ENCODE measurements around the gene SLC24A3.
A peak's percentile ranks its signal among the peaks of the same experiment; 100 is the strongest.

SLC24A3 gene

GRCh38 chr20:19697415-19697814 is 485.0 kb downstream of the SLC24A3 start:
- DNase-seq = no peak

DNA sequence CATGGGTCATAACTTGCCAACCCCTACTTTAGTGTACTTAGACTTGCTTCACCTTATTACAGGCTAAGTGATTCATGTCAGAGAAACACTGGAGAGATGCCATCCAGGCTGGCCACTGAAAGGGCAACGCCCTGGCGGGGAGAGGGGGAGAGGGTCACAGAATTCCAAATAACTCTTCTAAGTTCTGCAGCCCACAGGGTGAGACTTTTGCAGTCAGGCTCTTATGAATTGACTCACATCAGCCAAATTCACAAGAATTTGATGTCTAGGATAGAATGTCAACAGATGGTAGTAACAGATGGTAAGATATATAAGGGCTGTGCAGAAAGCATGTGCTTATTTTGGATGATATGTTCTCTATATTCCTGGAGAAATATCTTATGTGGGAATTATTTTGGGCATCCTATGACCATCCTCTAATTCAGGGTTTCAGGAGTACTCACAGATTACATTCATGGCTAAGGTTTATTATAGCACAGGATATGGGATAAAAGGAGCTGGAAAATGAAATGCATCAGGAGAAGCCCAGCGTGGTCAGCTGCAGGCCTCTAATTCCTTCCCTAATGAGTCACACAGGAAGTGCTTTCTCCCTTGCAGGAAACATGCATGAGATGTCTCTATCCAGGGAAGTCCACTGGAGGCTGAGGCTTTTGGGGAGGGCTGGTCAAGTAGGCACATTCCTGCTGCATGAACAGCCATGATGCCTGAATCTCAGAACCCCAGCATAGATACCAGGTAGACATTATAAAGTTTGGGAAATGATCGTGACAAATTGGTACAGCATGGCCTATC is 486.9 kb downstream of the SLC24A3 start:
- DNase-seq = peak; percentile 7

DNA sequence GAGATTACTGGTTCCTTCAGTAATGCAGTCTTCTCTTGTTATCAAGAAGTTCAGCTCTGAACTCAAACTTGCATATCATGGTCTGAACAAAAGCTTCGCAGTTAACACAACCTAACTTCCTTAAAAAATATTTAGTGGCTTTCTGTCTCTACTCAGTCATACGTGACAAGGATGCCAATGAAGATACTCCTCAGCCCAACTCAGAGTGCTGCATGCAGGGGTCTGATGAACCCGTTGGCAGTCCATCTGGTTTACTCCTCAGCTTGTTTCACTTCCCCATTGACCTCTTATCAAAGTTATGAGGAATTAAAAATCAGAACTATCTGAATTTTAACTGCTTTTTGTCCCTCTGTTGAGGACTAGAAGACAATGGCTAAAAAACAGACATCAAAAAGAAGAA is 489.0 kb downstream of the SLC24A3 start:
- no peak for DNase-seq

DNA sequence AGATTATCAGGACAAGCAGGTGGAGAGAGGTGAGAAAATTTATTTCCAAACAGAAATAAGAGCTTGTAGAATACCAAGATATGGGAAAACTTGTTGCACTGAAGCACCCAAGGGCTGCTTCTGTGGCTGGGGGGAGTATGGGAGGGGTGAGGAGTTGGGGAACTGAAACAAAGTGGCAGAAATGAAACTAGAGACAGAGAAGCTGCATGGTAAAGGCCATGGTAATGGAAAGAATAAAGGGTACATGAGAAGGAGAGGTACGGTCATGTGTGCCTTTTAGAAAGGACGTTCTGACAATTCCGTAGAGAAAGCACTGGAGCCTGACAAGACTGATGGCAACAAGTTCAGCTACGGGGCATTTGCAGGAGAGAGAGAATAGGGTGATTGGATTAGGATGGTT is 494.0 kb downstream of the SLC24A3 start:
- no peak for DNase-seq

GRCh38 chr20:19709635-19710335 is 497.3 kb downstream of the SLC24A3 start:
- DNase-seq = no peak

DNA sequence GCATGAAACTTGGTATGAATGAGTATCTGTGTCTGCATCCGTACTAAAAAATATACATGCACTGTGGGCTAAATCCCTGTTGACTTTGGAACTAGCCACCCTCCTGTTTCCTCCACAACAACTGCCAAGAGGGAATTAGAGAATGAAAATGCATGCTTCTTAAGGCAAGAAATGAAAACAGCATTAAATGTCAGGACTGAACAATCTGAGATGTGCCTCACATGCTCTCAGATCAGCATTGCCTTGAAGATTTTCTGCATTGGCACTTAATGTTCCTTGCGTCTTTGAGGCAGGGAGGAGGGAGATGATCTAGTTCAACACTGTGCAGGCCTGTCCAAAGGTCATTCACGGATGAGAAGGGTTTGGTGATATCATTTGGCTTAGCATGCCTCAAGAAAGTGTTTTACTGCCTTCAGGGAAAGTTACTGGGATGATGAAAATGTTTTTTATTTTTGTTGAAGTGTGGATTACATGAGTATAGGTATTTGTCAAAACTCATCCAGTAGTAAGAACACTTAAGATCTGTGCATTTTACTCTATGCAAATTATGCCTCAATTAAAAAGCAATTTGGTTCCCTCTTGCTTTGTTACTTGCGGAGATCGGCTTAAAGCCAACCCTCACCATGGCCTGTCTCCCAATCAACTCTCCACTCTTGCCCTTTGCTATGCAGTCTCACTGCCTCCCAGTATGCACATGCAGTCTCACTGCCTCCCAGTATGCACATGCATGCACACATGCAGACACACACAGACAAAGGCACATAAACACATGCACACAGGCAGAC is 498.1 kb downstream of the SLC24A3 start:
- no peak for DNase-seq

GRCh38 chr20:19711126-19711525 is 498.7 kb downstream of the SLC24A3 start:
- DNase-seq = no peak

DNA sequence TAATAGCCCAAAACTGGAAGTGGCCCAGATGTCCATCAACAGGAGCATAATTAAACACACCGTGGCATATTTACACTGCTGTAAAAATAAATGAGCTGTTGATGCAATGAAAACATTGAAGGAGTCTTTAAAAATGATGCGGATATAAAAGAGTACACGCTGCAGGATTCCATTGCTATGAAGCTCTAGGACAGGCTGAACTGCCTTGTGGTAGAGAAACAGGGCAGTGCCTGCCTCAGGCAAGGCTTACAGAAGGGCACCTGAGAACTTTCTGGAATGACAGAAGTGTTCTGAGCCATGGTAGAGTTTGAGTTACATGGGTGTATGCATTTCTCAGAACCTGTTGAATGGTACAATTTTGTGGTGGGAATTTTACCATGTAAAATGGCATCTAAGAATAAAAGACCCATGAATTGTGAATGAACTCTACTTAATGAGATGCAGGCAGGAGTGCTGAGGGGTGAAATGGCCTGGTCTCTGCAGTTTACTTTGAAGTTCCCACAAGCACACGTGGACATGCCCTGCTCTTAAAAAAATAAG is 500.3 kb downstream of the SLC24A3 start:
- peak; percentile 70 for DNase-seq

GRCh38 chr20:19713822-19714578 is 501.6 kb downstream of the SLC24A3 start:
- DNase-seq = no peak

GRCh38 chr20:19714579-19714840 is 502.1 kb downstream of the SLC24A3 start:
- DNase-seq = no peak

- DNase-seq = no peak
Measured at GRCh38 chr20:19715986-19716385, 503.5 kb downstream of the SLC24A3 start.

GRCh38 chr20:19718880-19719279 is 506.4 kb downstream of the SLC24A3 start:
- DNase-seq = no peak

DNA sequence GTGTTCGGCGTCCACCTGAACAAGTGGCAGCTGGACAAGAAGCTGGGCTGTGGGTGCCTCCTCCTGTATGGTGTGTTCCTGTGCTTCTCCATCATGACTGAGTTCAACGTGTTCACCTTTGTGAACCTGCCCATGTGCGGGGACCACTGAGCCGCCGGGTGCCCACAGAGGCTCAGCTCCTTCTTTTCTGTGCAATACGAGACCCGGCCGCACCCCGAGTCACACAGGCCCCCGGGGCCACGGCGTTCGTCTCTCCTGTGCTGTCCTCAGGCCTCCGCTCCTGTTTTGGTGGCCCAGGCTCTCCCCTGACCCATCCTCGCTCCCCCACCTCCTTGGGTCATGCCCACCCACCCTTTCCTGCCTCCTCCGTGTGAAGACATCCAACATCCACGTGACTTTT is 508.5 kb downstream of the SLC24A3 start:
- DNase-seq = no peak

DNA sequence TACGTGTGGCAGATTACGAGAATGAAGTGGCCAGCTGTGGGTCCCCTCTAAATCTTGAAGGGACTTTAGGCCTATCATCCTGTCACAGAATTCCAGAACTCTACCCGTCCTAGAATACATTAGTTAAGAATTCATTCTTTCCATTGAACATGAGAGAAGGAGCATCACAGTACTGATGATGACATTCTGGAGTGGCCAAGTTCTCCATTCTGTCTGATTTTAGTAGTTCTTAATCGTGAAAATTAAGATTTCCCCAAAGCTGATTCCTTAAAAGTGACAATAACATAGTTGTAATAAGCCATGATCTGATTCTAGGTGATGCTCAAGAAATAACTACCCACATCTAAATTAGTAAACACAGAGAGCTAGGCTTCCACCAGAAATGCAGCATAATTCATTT is 510.6 kb downstream of the SLC24A3 start:
- DNase-seq = no peak

DNA sequence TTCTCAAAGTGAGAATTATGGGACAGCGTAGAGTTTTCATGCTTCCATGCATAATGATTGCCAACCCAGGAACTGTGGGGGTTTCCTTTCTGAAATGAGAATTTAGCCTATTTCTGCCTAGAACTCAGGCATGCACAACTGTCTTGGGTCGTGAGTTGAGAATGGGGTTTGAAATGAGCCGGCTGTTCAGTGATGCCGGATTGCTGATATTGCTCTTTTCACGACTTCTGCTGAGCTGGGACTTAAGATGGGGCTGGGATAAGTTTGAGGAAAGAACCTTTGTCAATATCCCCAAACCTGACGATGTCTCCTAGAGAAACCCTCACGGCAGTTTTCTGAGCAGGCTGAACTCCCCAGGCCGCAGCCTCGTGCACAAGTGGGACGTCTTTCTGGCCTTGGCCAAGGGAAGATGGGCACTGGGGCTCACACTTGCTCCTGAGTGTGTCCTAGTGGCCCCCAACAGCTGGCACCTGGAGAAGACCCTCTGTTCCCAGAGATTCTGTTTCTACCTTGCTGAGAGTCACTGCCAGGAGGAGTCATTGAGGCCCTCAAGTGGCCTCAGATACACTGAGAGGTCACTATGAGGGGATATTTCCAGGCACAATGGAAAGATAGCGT is 511.5 kb downstream of the SLC24A3 start:
- no peak for DNase-seq

- no peak for DNase-seq
Measured at GRCh38 chr20:19725373-19725772, 512.9 kb downstream of the SLC24A3 start.

- DNase-seq = no peak
Measured at GRCh38 chr20:19725814-19726525, 513.5 kb downstream of the SLC24A3 start.

DNA sequence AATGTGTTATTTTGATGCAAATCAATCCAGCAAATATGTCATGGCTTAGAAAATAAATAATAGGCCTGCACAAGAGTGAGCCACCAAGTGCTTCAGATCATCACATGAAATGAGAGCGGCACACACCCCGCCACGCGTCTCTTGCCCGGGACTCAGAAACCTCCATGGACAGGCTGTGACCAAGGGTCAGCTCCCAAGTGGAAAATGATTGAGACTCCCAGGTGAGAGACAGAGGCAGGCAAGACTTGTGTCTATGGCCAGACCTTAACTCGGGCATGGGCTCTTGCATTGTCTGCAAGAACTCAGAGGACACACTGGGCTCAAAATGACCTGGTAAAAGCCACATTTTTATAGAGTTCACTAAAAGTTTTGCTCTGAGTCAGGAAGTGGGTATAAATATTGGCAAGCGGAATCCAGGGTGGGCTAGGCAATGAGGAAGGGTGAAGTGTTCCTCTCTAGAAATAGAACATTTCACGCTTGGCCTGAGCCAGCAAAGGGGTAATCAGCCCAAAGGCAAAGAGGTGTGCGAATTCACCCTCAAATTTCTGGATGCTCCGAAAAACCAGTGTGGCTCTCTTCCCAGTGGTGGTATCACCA is 514.9 kb downstream of the SLC24A3 start:
- no peak for DNase-seq

GRCh38 chr20:19729672-19730071 is 517.2 kb downstream of the SLC24A3 start:
- DNase-seq = no peak

GRCh38 chr20:19730706-19731105 is 518.3 kb downstream of the SLC24A3 start:
- DNase-seq = no peak

GRCh38 chr20:19734811-19735210 is 522.4 kb downstream of the SLC24A3 start:
- no peak for DNase-seq

Data from NCI-H69 (cell line).